GM13976 (cell line): ENCODE data around the gene HIVEP3.

Experiments
- DNase-seq: peaks from one replicate; pipeline ENCODE4 v3.0.0; 2012; ENCODE audit warnings: low spot score
- CTCF ChIP-seq: IDR thresholded peaks from 2 replicates; pipeline ENCODE4 v1.5.1; 2012; ENCODE audit warnings: borderline replicate concordance, mild to moderate bottlenecking; ENCODE audit not compliant: insufficient read depth; ENCODE audit errors: extremely low read depth, missing control alignments, control extremely low read depth
- in situ Hi-C: fragments of 300-500 bp; cut with MboI; formaldehyde crosslinking; loops from one replicate; pipeline ENCODE4 v1.12.0; 2022; ENCODE audit warnings: low sequenced_read_pairs, mixed read lengths, inconsistent platforms; ENCODE audit not compliant: unreplicated experiment

HIVEP3 gene

GRCh38 chr1:41705798-41706197 lies 212.9 kb downstream of the HIVEP3 start:
- no peak for DNase-seq
- in situ Hi-C loops = no loop called here
- no peak for TF ChIP-seq CTCF

- no peak for TF ChIP-seq CTCF
- in situ Hi-C loops = no loop called here
- no peak for DNase-seq
These were observed 214.5 kb downstream of the HIVEP3 start for GRCh38 chr1:41704196-41704595.

GRCh38 chr1:41702771-41703170 lies 216.0 kb downstream of the HIVEP3 start:
- in situ Hi-C loops = no loop called here
- no peak for TF ChIP-seq CTCF
- DNase-seq = no peak

- in situ Hi-C loops = no loop called here
- no peak for TF ChIP-seq CTCF
- no peak for DNase-seq
These were observed 217.7 kb downstream of the HIVEP3 start for GRCh38 chr1:41700986-41701535.

GRCh38 chr1:41700581-41700980 lies 218.1 kb downstream of the HIVEP3 start:
- in situ Hi-C loops = no loop called here
- DNase-seq = no peak
- TF ChIP-seq CTCF = no peak

GRCh38 chr1:41699861-41700248 lies 218.9 kb downstream of the HIVEP3 start:
- no peak for DNase-seq
- in situ Hi-C loops = no loop called here
- no peak for TF ChIP-seq CTCF

- no peak for TF ChIP-seq CTCF
- DNase-seq = peak; percentile 77
- in situ Hi-C loops = no loop called here
These were observed 219.5 kb downstream of the HIVEP3 start for GRCh38 chr1:41698916-41699860.
